ENCODE results near the gene TBXA2R. TPM values are rescaled to one million over a fixed set of nuclear protein-coding genes. Genes with fewer than 3 reads are reported as not detected.
"Not testable (repeated sequence)": the region's sequence is repeated elsewhere in the genome, so short reads cannot be mapped to it uniquely, and the experiment has no call there.

TBXA2R gene
- total RNA-seq, 1 experiment from 2014 or later = not detected

DNA sequence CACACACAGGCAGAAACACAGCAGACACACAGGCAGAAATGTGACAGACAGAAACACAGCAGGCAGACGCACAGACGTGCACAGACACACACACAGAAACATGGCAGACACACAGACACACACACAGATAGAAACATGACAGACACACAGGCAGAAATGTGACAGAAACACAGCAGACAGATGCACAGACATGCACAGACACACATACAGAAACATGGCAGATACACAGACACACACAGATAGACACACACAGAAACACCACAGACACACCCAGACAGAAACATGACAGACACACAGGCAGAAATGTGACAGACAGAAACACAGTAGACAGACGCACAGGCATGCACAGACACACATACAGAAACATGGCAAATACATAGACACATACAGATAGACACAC is 1.3 kb downstream of the TBXA2R start:
- no peak for DNase-seq (ENCODE audit: low read depth)

- no peak for DNase-seq (ENCODE audit: low read depth)
These were observed 1.7 kb downstream of the TBXA2R start for GRCh38 chr19:3604987-3605343.

DNA sequence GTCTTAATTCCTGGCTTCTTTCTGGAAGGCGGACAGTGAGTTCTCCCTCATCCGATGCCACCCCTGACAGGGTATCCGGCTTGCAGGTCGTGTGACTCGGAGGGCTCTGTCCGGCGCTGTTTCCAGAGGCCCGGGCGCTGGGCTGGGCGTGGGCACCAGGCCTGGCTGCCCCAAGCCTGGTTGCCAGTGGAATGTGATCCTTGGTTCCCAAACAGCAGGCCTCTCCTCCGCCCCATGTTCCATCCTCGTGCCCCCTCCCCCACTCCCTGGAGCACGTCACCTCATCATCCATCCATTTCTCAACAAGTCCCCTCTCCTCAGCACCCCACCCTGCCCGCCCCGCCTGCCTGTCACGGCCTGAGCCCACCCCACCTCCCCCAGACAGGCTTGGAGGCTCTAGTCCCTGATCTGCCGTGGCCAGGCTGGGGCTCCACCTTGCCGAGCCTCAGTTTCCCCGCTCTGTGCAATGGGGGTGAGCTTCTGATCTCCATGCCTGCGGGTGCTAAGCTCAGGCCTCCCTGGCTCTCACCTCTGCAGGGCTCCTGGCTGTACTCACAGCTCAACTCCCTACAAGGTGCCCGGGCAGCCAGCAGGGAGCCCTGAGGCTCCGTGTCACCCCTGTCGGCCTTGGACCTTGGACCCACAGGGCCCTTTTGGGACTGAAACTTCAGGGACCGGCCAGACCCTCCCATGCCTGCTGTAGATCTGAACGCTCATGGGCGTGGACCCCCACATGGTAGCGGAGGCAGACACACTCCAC is 2.3 kb downstream of the TBXA2R start:
- no peak for DNase-seq (ENCODE audit: low read depth)

- no peak for DNase-seq (ENCODE audit: low read depth)
These were observed 3.4 kb downstream of the TBXA2R start for GRCh38 chr19:3603121-3603811.

DNA sequence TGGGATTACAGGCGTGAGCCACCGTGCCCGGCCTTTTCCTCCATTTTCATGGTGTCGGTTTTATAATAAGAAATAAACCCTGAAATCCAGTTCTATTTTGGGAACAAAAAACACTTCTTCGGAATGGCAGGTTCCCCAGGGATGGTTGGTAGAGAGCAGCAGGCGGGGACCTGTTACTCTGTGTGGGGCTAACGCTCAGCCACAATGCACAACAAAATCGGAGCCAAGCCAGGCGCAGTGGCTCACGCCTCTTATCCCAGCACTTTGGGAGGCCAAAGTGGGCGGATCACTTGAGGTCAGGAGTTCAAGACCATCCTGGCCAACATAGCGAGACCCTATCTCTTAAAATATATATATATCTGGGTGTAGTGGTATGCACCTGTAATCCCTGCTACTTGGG is 5.7 kb downstream of the TBXA2R start:
- no peak for DNase-seq (ENCODE audit: low read depth)

DNA sequence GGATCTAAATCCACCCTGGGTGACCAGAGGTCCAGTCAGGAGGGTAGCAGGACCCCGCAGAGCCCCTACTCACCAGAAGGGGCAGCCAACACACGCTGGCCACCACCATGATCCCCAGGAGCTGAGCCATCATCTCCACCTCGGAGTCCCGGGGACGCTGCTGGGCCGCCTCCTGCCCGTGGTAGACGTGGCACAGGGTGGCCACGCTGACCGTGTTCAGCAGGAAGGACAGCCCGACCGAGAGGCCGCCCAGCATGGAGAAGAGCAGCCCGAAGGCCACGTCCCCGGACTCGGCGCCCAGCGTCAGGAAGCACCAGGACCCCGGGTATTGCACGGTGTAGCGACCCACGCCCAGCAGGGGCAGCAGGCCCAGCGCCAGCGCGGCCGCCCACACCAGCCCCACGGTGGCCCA is 6.9 kb downstream of the TBXA2R start:
- no peak for DNase-seq (ENCODE audit: low read depth)

DNA sequence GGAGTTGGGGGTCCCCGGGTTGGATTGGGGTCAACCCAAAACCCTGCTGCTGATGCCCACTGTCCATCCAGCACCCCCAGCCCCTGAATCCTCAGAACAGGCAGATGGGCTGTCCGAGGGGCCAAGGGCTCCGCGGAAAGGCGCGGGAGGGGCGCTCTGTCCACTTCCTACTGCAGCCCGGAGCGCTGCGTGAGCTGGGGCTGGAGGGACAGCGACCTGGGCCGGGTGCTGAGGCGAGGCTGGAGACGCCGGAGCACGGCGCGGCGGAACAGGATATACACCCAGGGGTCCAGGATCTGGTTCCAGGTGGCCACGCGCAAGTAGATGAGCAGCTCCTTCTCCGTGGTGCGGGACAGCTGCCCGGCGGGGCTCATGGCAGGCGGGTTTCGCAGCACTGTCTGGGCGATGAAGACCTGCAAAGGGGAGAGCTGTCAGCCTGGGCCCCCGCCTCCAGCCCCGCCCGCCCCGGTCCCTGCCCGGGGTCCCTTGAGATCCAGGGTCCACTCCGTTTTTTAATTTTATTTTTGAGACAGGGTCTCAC is 11.1 kb downstream of the TBXA2R start:
- DNase-seq (ENCODE audit: low read depth) = no peak

DNA sequence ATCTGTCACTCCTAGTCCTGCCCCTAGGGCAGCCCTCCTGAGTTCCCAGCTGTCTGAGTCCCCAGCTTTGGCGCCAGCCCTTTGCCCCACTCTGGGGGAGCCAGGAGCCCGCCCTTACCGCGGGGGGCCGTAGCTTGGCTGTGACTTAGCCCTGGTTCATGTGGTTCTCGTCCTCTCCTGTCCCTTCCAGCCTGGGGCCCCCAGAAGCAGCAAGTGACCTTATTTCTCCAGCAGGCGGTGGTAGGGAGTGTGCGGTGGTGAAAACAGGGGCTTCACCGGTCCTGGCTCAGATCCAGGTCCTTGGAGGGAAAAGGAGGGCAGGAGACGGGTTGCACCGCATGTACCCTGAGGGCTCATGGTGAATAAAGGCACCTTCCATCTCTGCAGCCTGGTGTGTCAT is 13.5 kb downstream of the TBXA2R start:
- DNase-seq (ENCODE audit: low read depth) = no peak

GRCh38 chr19:3591876-3592613 is 14.6 kb downstream of the TBXA2R start:
- no peak for DNase-seq (ENCODE audit: low read depth)

DNA sequence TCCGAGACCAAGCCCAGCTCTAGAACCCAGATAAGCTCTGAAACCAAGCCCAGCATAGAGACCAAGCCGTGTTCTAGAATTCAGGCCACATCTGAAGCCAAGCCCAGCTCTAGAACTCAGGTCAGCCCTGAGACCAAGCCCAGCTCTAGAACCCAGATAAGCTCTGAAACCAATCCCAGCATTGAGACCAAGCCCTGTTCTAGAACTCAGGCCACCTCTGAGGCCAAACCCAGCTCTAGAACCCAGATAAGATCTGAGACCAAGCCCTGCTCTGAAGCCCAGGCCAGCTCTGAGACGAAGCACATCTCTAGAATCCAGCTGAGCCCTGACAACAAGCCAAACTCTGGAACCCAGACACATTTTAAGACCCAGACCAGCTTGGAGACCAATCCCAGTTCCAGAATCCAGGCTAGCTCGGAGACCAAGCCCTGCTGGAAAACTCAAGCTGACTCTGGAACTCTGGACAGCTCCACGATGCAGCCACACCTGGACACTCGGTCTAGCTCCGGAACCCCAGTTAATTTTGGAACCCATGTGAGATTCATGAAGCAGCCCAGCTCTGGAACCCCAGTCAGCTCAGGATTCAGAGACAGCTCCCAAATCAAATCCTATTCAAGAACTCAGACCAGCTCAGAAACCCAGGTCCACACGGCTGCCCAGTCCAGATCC is 15.6 kb downstream of the TBXA2R start:
- no peak for DNase-seq (ENCODE audit: low read depth)

DNA sequence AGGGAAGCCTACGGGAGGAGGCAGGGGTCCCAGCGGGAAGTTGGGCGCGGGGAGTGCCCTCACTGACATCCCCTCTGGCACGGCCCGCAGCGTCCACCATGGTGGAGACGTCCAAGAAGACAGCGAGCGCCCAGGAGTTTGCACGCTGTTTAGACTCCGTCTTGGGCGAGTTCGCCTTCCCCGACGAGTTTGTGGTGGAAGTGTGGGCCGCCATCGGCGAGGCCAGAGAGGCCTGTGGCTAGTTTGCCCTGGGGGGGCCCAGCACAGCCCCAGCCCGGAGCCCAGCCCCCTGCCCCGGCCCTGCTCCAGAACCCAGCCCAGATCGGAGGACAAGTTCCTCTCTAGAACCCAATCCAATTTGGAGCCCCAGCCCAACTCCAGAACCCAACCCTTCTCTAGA is 16.7 kb downstream of the TBXA2R start:
- no peak for DNase-seq (ENCODE audit: low read depth)

DNA sequence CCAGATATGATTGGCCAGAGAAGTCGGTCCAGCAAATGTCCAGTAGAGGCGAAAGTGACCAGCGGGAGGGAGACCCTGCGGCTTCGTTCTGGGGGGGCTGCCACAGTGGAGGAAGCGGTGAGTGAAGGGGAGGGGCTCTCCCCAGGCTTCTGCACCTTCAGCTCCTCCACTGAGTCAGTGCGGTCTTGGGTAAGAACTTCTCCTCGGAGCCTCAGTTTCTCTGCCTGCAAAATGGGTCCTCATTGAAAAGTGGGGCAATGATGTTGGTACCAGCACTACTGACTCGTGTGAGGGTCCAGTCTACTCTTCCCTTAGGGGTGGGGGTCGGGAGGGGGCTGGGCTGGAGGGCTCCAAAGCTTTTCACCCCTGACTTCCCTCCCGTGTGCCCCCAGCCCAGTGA is 17.2 kb downstream of the TBXA2R start:
- no peak for DNase-seq (ENCODE audit: low read depth)

DNA sequence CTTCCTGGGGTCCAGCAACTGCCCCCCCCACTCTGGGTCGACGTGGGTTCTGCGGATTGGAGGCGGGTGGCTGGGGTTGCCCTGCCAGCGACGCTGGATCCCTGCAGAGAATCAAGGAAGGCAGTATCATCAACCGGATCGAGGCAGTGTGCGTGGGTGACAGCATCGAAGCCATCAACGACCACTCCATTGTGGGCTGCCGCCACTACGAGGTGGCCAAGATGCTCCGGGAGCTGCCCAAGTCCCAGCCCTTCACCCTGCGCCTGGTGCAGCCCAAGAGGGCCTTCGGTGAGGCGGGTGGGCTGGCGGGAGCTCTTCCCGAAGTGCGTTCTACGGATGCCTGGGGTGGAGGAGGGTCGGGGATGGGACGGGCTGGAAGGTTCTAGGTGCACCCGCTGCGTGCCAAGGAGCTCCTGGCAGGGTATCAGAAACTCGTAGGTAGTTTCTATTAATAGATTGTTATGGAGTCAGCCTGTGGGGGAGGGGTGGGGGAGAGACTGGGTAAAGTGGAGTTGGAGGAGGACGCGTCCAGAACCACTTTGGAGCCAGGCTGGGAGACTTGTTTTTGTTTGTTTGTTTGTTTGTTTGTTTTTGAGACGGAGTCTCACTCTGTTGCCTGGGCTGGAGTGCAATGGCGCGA is 19.8 kb downstream of the TBXA2R start:
- DNase-seq (ENCODE audit: low read depth) = no peak

GRCh38 chr19:3586127-3586626 is 20.5 kb downstream of the TBXA2R start:
- no peak for DNase-seq (ENCODE audit: low read depth)

GRCh38 chr19:3585301-3586126 is 21.2 kb downstream of the TBXA2R start, which contains the start of gene GIPC3:
Gene GIPC3 (plus strand): TSS chr19:3585478. CDS start chr19:3585598, 120 bp downstream.
- DNase-seq (ENCODE audit: low read depth) = no peak

DNA sequence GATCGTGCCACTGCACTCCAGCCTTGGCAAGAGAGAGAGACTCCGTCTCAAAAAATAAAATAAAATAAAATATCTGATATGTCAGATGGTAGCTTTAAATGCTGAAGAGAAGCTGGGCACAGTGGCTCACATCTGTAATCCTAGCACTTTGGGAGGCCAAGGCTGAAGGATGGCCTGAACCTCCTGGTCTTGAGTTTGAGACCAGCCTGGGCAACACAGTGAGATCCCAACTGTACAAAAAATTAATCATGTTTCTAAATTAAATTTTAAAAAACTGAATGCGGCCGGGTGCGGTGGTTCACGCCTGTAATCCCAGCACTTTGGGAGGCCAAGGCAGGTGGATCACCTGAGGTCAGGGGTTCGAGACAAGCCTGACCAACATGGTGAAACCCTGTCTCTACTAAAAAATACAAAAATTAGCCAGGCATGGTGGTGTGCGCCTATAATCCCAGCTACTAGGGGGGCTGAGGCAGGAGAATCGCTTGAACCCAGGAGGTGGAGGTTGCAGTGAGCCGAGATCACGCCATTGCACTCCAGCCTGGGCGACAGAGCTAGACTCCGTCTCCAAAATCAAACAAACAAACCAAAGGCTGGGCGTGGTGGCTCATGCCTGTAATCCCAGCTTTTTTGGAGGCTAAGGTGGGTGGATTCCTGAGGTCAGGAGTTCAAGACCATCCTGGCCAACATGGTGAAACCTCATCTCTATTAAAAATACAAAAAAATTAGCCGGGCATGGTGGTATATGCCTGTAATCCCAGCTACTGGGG is 22.5 kb downstream of the TBXA2R start:
- not testable (repeated sequence) for DNase-seq (ENCODE audit: low read depth)

- not testable (repeated sequence) for DNase-seq (ENCODE audit: low read depth)
These were observed 24.9 kb downstream of the TBXA2R start for GRCh38 chr19:3581792-3582191.

DNA sequence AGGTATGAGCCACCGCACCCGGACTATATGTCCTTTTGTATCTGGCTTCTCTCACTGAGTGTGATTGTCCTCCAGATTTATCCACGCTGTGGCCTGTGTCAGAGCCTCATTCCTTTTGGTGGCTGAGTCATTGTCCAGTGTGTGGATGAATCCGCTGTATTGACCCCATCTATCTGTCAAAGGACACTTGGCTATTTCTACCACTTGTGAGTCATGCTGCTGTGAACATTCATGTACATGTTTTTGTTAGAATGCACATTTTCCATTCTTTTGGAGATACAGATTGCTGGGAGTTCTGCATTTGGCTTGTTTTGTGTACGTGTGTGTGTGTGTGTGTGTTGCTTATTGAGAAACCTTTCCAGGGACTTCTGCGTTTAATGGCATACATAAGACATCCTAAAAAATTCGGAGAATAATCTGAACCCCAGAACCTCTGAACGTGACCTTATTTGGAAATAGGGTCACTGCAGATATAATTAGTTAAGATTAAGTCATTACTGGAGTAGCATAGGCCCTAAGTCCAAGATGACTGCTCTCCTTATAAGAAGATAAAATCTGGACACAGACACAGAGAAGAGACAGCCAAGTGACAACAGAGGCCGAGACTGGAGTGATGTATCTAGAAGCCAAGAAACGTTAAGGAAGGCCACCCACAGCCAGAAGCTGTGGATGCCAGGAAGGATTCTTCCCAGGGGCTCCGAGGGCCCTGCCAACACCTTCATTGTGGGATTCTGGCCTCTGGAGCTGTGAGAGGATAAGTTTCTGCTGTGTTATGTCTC is 26.3 kb downstream of the TBXA2R start:
- peak; percentile 49 for DNase-seq (ENCODE audit: low read depth)

GRCh38 chr19:3578390-3578789 is 28.3 kb downstream of the TBXA2R start:
- no peak for DNase-seq (ENCODE audit: low read depth)
